GM23338 (cell line): ENCODE data around the gene SIK2. TPM values are rescaled to one million over a fixed set of nuclear protein-coding genes. Genes with fewer than 3 reads are reported as not detected.
A peak's percentile ranks its signal among the peaks of the same experiment; 100 is the strongest.

ENCODE experiments used
- ATAC-seq: fragments of 200-7000 bp; cut with Tn5 transposase; 3 replicates; pipeline ENCODE4 v1.9.1; 2020
- DNase-seq: peaks from one replicate; pipeline ENCODE4 v3.0.0-alpha.2; 2015; ENCODE audit warnings: low spot score
- H2AFZ ChIP-seq: fragments of 200-600 bp; sonication (generic); 2 replicates; pipeline ENCODE4 v1.8.0; 2016; ENCODE audit warnings: antibody characterized with exemption, mild to moderate bottlenecking, moderate library complexity
- H3F3A ChIP-seq: fragments of 200-600 bp; sonication (generic); replicated peaks from 2 replicates; pipeline ENCODE4 v1.8.0; 2017; ENCODE audit warnings: antibody characterized with exemption, mixed run types, low read depth
- H3K27ac ChIP-seq: fragments of 200-600 bp; sonication (generic); 2 replicates; pipeline ENCODE4 v1.6.1; 2016; ENCODE audit warnings: low read depth
- H3K27me3 ChIP-seq: fragments of 200-600 bp; sonication (generic); 2 replicates; pipeline ENCODE4 v1.8.0; 2016; ENCODE audit warnings: mild to moderate bottlenecking, mixed run types, moderate library complexity; ENCODE audit not compliant: insufficient read depth
- H3K36me3 ChIP-seq: fragments of 200-600 bp; sonication (generic); 2 replicates; pipeline ENCODE4 v1.8.0; 2016; ENCODE audit warnings: mild to moderate bottlenecking; ENCODE audit not compliant: insufficient read depth
- H3K4me1 ChIP-seq: fragments of 200-600 bp; sonication (generic); 2 replicates; pipeline ENCODE4 v1.8.0; 2016; ENCODE audit warnings: mild to moderate bottlenecking, moderate library complexity; ENCODE audit not compliant: insufficient read depth
- H3K4me2 ChIP-seq: fragments of 200-600 bp; sonication (generic); 2 replicates; pipeline ENCODE4 v1.7.1; 2017; ENCODE audit warnings: mixed run types
- H3K4me3 ChIP-seq: fragments of 200-600 bp; sonication (generic); 2 replicates; pipeline ENCODE4 v1.6.1; 2016; ENCODE audit warnings: mixed run types
- H3K79me2 ChIP-seq: fragments of 200-600 bp; sonication (generic); replicated peaks from 2 replicates; pipeline ENCODE4 v1.8.0; 2017; ENCODE audit warnings: mild to moderate bottlenecking; ENCODE audit not compliant: insufficient read depth
- H3K9me2 ChIP-seq: fragments of 200-600 bp; sonication (generic); 2 replicates; pipeline ENCODE4 v1.8.0; 2017; ENCODE audit not compliant: insufficient read depth
- H4K20me1 ChIP-seq: fragments of 200-600 bp; sonication (generic); replicated peaks from 2 replicates; pipeline ENCODE4 v1.8.0; 2017; ENCODE audit warnings: mild to moderate bottlenecking; ENCODE audit not compliant: insufficient read depth
- H3K27ac Mint-ChIP-seq: 2 replicates; pipeline ENCODE4 v1.8.0; 2020; ENCODE audit warnings: inconsistent platforms, mild to moderate bottlenecking, moderate library complexity, mixed read lengths
- H3K27me3 Mint-ChIP-seq: 3 replicates; pipeline ENCODE4 v1.8.0; 2022; ENCODE audit warnings: low read depth, mild to moderate bottlenecking, moderate library complexity, mixed read lengths, inconsistent platforms; ENCODE audit not compliant: insufficient read depth, poor library complexity
- H3K36me3 Mint-ChIP-seq: 3 replicates; pipeline ENCODE4 v1.8.0; 2021; ENCODE audit warnings: low read depth, mild to moderate bottlenecking, inconsistent platforms, moderate library complexity, mixed read lengths
- H3K4me1 Mint-ChIP-seq: 3 replicates; pipeline ENCODE4 v1.8.0; 2020; ENCODE audit warnings: mild to moderate bottlenecking, inconsistent platforms, mixed read lengths
- H3K4me3 Mint-ChIP-seq: 3 replicates; pipeline ENCODE4 v1.8.0; 2021; ENCODE audit warnings: moderate library complexity, mild to moderate bottlenecking, inconsistent platforms, mixed read lengths
- H3K9me3 Mint-ChIP-seq: 3 replicates; pipeline ENCODE4 v1.8.0; 2020; ENCODE audit warnings: moderate library complexity, mild to moderate bottlenecking, inconsistent platforms, mixed read lengths
- CREB1 ChIP-seq: fragments of 250-450 bp; sonication (Bioruptor Pico); IDR thresholded peaks from 2 replicates; pipeline ENCODE4 v1.5.0; 2020; ENCODE audit warnings: low read depth, mild to moderate bottlenecking, moderate library complexity
- EZH2 ChIP-seq: fragments of 200-600 bp; sonication (generic); IDR thresholded peaks from one replicate; pipeline ENCODE4 v1.8.0; 2017; ENCODE audit warnings: antibody characterized with exemption, mild to moderate bottlenecking, low read depth; ENCODE audit not compliant: unreplicated experiment
- EZH2phosphoT487 ChIP-seq: fragments of 200-600 bp; sonication (generic); IDR thresholded peaks from one replicate; pipeline ENCODE4 v1.8.1; 2018; ENCODE audit warnings: antibody characterized with exemption; ENCODE audit not compliant: unreplicated experiment
- NANOG ChIP-seq: IDR thresholded peaks from 2 replicates; pipeline ENCODE4 v1.6.1; 2016; ENCODE audit warnings: antibody characterized with exemption, borderline replicate concordance
- POLR2AphosphoS5 ChIP-seq: IDR thresholded peaks from 2 replicates; pipeline ENCODE4 v1.6.1; 2016; ENCODE audit warnings: antibody characterized with exemption, low read depth
- STAT1 ChIP-seq: IDR thresholded peaks from one replicate; pipeline ENCODE4 v1.6.1; 2016; ENCODE audit warnings: antibody characterized with exemption; ENCODE audit not compliant: unreplicated experiment
- ZNF114 ChIP-seq: fragments of 250-450 bp; sonication (Bioruptor Pico); IDR thresholded peaks from 2 replicates; pipeline ENCODE4 v1.5.0; 2020; ENCODE audit warnings: mild to moderate bottlenecking, moderate library complexity
- polyA plus RNA-seq: library from polyadenylated mRNA; unstranded; fragments of >200 nt; fragmentation: Nextera tagmentation; extraction: Ambion mirVana; gene quantifications from 2 replicates; pipeline ENCODE4 v1.2.1, GENCODE V29; 2016
- total RNA-seq: library from RNA; depleted of rRNA; stranded (reverse); fragments of >200 nt; shearing (Covaris generic); gene quantifications from 2 replicates; pipeline ENCODE4 v1.2.3, GENCODE V29; 2014
- TF ChIP-seq, protein P1 (sequence below): IDR thresholded peaks from one replicate; pipeline ENCODE4 v1.6.1; 2018; ENCODE audit warnings: antibody characterized with exemption; ENCODE audit not compliant: unreplicated experiment

SIK2 gene
- total and polyA plus RNA-seq, 2 experiments from 2014 or later: 2.3 to 6.7 TPM

GRCh38 chr11:111634981-111635705 lies 32.9 kb downstream of the SIK2 start:
- Mint-ChIP-seq H3K4me1 (peaks cover 42% of the 10 kb centered on the region), H3K9me3 (no peaks in the 10 kb centered on the region), H3K36me3 (no peaks in the 10 kb centered on the region), H3K27me3 (peaks cover 2% of the 10 kb centered on the region), H3K4me3 (no peak overlapping the region), H3K27ac (no peak overlapping the region)
- H3K4me3 ChIP-seq: no peak overlapping the region
- H3K4me2 ChIP-seq: no peak overlapping the region
- no peak overlapping the region for H3K27ac ChIP-seq
- H3K27me3 ChIP-seq: no peaks in the 10 kb centered on the region
- no peaks in the 10 kb centered on the region for H3K79me2 ChIP-seq
- no peak overlapping the region for H2AFZ ChIP-seq
- no peaks in the 10 kb centered on the region for H4K20me1 ChIP-seq
- no peaks in the 10 kb centered on the region for H3K9me2 ChIP-seq
- no peaks in the 10 kb centered on the region for H3F3A ChIP-seq
- ATAC-seq: no peak
- peak; percentile 17 for DNase-seq
- H3K36me3 ChIP-seq: no peaks in the 10 kb centered on the region
- TF ChIP-seq CREB1 (CRISPR knock-in tag) (no peak), NANOG (no peak), STAT1 (no peak), POLR2AphosphoS5 (no peak)
- H3K4me1 ChIP-seq: peaks cover 24% of the 10 kb centered on the region

GRCh38 chr11:111635706-111636045 lies 33.4 kb downstream of the SIK2 start:
- no peaks in the 10 kb centered on the region for H3F3A ChIP-seq
- no peaks in the 10 kb centered on the region for H3K9me2 ChIP-seq
- no peak overlapping the region for H3K27ac ChIP-seq
- no peak overlapping the region for H3K4me3 ChIP-seq
- no peak overlapping the region for H3K4me2 ChIP-seq
- H3K79me2 ChIP-seq: no peaks in the 10 kb centered on the region
- no peaks in the 10 kb centered on the region for H3K9me3 Mint-ChIP-seq
- H2AFZ ChIP-seq: no peak overlapping the region
- DNase-seq (no peak), ATAC-seq (no peak)
- H3K4me1 Mint-ChIP-seq: peaks cover 43% of the 10 kb centered on the region
- TF ChIP-seq, protein P1, sequence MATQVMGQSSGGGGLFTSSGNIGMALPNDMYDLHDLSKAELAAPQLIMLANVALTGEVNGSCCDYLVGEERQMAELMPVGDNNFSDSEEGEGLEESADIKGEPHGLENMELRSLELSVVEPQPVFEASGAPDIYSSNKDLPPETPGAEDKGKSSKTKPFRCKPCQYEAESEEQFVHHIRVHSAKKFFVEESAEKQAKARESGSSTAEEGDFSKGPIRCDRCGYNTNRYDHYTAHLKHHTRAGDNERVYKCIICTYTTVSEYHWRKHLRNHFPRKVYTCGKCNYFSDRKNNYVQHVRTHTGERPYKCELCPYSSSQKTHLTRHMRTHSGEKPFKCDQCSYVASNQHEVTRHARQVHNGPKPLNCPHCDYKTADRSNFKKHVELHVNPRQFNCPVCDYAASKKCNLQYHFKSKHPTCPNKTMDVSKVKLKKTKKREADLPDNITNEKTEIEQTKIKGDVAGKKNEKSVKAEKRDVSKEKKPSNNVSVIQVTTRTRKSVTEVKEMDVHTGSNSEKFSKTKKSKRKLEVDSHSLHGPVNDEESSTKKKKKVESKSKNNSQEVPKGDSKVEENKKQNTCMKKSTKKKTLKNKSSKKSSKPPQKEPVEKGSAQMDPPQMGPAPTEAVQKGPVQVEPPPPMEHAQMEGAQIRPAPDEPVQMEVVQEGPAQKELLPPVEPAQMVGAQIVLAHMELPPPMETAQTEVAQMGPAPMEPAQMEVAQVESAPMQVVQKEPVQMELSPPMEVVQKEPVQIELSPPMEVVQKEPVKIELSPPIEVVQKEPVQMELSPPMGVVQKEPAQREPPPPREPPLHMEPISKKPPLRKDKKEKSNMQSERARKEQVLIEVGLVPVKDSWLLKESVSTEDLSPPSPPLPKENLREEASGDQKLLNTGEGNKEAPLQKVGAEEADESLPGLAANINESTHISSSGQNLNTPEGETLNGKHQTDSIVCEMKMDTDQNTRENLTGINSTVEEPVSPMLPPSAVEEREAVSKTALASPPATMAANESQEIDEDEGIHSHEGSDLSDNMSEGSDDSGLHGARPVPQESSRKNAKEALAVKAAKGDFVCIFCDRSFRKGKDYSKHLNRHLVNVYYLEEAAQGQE: no peak
- TF ChIP-seq POLR2AphosphoS5 (no peak), CREB1 (CRISPR knock-in tag) (no peak)
- H3K4me3 Mint-ChIP-seq: no peak overlapping the region
- no peaks in the 10 kb centered on the region for H4K20me1 ChIP-seq
- H3K27ac Mint-ChIP-seq: no peak overlapping the region
- no peaks in the 10 kb centered on the region for H3K36me3 Mint-ChIP-seq
- no peaks in the 10 kb centered on the region for H3K36me3 ChIP-seq
- H3K27me3 ChIP-seq: no peaks in the 10 kb centered on the region
- H3K27me3 Mint-ChIP-seq: peaks cover 2% of the 10 kb centered on the region
- H3K4me1 ChIP-seq: peaks cover 27% of the 10 kb centered on the region

- peaks cover 55% of the 10 kb centered on the region for H3K4me1 Mint-ChIP-seq
- no peaks in the 10 kb centered on the region for H3K27me3 ChIP-seq
- TF ChIP-seq STAT1 (no peak), EZH2phosphoT487 (no peak), ZNF114 (no peak), EZH2 (no peak), CREB1 (CRISPR knock-in tag) (no peak)
Measured at GRCh38 chr11:111637885-111638284, 35.6 kb downstream of the SIK2 start.

More at GRCh38 chr11:111637885-111638284, 35.6 kb downstream of the SIK2 start:
- peak overlapping the region; percentile 6; the same call in 1 of the 2 replicates for H3K27ac ChIP-seq
- peaks cover 4% of the 10 kb centered on the region for H3K27me3 Mint-ChIP-seq
- no peaks in the 10 kb centered on the region for H4K20me1 ChIP-seq
- H3K36me3 Mint-ChIP-seq: no peaks in the 10 kb centered on the region
- DNase-seq (peak; percentile 18), ATAC-seq (no peak)
- peaks cover 27% of the 10 kb centered on the region for H3K4me1 ChIP-seq
- no peaks in the 10 kb centered on the region for H3K9me2 ChIP-seq
- no peaks in the 10 kb centered on the region for H3K36me3 ChIP-seq
- no peak overlapping the region for H3K4me3 Mint-ChIP-seq
- H3K4me2 ChIP-seq: peak overlapping the region; percentile 11; the same call in 1 of the 2 replicates
- H3K79me2 ChIP-seq: no peaks in the 10 kb centered on the region
- no peak overlapping the region for H3K4me3 ChIP-seq
- peak overlapping the region; percentile 12; the same call in 1 of the 2 replicates for H3K27ac Mint-ChIP-seq
- H2AFZ ChIP-seq: no peak overlapping the region
- no peaks in the 10 kb centered on the region for H3F3A ChIP-seq
- H3K9me3 Mint-ChIP-seq: no peaks in the 10 kb centered on the region
